ENCODE data around the gene CCDC141. TPM values are rescaled to one million over a fixed set of nuclear protein-coding genes. Genes with fewer than 3 reads are reported as not detected.

Gene CCDC141
- total RNA-seq, 1 donor, result not detected

- H3K4me3 ChIP-seq (ENCODE audit: low read depth, low read length), result no peak overlapping the region
- DNase-seq (ENCODE audit: low read depth), result peak; percentile 31
- no peak for TF ChIP-seq CTCF (IDR thresholded peaks at IDR 0.05; ENCODE audit: insufficient read depth, low read depth, low read length)
Observed at GRCh38 chr2:178910005-178910404, 139.9 kb downstream of the CCDC141 start.

GRCh38 chr2:178909507-178909906 is 140.4 kb downstream of the CCDC141 start:
- TF ChIP-seq CTCF (IDR thresholded peaks at IDR 0.05; ENCODE audit: insufficient read depth, low read depth, low read length), result no peak
- no peak for DNase-seq (ENCODE audit: low read depth)
- no peak overlapping the region for H3K4me3 ChIP-seq (ENCODE audit: low read depth, low read length)

- H3K4me3 ChIP-seq (ENCODE audit: low read depth, low read length), result no peak overlapping the region
- no peak for DNase-seq (ENCODE audit: low read depth)
- no peak for TF ChIP-seq CTCF (IDR thresholded peaks at IDR 0.05; ENCODE audit: insufficient read depth, low read depth, low read length)
Observed at GRCh38 chr2:178908810-178909209, 141.1 kb downstream of the CCDC141 start.

DNA sequence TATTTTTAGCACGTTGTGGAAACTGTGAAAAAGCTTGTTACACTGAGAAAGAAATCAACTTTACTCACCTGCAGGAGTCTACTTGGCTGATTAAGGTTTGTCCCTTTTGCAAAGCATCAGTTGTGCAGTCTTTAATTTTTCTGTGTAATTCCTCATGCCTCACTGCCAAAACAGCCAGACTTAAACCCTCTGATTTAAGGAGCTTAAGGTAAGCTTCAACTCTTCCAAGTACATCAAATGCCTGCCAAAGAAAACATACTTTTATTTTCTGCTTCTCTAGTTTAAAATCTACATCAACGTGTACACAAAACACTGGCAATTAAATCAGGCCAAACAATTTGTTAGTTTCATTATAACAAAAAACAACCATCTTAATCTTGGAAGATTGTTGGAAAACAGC is 144.7 kb downstream of the CCDC141 start:
- no peak for DNase-seq (ENCODE audit: low read depth)
- H3K4me3 ChIP-seq (ENCODE audit: low read depth, low read length), result no peak overlapping the region
- TF ChIP-seq CTCF (IDR thresholded peaks at IDR 0.05; ENCODE audit: insufficient read depth, low read depth, low read length), result no peak

GRCh38 chr2:178899656-178900055 is 150.3 kb downstream of the CCDC141 start:
- H3K4me3 ChIP-seq (ENCODE audit: low read depth, low read length), result no peak overlapping the region
- no peak for DNase-seq (ENCODE audit: low read depth)
- TF ChIP-seq CTCF (IDR thresholded peaks at IDR 0.05; ENCODE audit: insufficient read depth, low read depth, low read length), result no peak

GRCh38 chr2:178895872-178896271 is 154.1 kb downstream of the CCDC141 start:
- no peak overlapping the region for H3K4me3 ChIP-seq (ENCODE audit: low read depth, low read length)
- no peak for TF ChIP-seq CTCF (IDR thresholded peaks at IDR 0.05; ENCODE audit: insufficient read depth, low read depth, low read length)
- DNase-seq (ENCODE audit: low read depth), result no peak

DNA sequence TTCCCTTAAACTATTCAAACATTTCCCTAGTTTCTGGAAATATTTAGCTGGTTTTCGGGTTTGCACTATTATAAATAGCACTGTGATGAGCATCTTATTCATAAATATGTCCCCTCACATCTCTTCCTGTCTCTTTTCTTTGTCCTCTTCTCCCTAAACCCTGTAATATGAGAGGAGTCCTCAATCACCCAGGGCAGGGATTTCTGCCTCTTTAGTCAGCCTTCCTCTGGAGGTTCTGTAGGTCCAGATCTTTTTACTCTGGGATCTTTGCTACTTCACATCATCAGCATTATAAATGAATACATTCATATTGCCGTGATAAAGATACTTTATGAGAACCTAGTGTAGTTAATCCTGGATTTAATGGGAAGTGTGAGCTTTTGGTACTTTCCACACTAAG is 154.8 kb downstream of the CCDC141 start:
- no peak for TF ChIP-seq CTCF (IDR thresholded peaks at IDR 0.05; ENCODE audit: insufficient read depth, low read depth, low read length)
- no peak overlapping the region for H3K4me3 ChIP-seq (ENCODE audit: low read depth, low read length)
- DNase-seq (ENCODE audit: low read depth), result no peak
